Measurements from ENCODE around the gene MPRIP.

DNA sequence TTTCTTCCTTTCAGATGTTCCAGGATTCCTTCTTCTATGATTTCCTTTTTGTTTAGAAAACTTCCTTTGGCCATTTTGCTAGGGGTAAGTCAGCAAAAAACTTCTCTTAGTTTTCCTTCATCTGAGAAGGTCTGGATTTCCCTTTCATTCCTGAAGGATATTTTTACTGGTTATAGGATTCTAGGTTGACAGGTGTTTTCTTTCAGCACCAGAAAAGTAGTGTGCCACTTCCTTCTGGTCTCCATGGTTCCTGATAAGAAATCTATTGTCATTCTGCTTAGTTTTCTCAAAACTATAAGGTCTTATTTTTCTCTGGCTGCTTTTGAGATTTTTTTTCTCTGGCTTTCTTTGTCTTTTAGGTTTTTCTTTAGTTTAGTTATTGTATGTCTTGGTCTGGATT lies 27.6 kb downstream of the MPRIP start:
- TF ChIP-seq, protein P1, sequence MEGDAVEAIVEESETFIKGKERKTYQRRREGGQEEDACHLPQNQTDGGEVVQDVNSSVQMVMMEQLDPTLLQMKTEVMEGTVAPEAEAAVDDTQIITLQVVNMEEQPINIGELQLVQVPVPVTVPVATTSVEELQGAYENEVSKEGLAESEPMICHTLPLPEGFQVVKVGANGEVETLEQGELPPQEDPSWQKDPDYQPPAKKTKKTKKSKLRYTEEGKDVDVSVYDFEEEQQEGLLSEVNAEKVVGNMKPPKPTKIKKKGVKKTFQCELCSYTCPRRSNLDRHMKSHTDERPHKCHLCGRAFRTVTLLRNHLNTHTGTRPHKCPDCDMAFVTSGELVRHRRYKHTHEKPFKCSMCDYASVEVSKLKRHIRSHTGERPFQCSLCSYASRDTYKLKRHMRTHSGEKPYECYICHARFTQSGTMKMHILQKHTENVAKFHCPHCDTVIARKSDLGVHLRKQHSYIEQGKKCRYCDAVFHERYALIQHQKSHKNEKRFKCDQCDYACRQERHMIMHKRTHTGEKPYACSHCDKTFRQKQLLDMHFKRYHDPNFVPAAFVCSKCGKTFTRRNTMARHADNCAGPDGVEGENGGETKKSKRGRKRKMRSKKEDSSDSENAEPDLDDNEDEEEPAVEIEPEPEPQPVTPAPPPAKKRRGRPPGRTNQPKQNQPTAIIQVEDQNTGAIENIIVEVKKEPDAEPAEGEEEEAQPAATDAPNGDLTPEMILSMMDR (IDR thresholded peaks at IDR 0.05) = no peak
- no peak for TF ChIP-seq POLR2A (IDR thresholded peaks at IDR 0.05)
